Measurements from ENCODE around the gene TMEM225B. TPM values are rescaled to one million over a fixed set of nuclear protein-coding genes. Genes with fewer than 3 reads are reported as not detected.
"Not testable (repeated sequence)": the region's sequence is repeated elsewhere in the genome, so short reads cannot be mapped to it uniquely, and the experiment has no call there.

The TMEM225B gene
- total and polyA plus RNA-seq, 12 donors: 0.52 to 4.9 (median 1.9) TPM

- H3K27ac ChIP-seq: no peak overlapping the region
- no peaks in the 10 kb centered on the region for H3K27me3 ChIP-seq
- WGBS, 4 donors: 95 to 97% (median 96%) methylated on average over 2 of the region's 2 CpGs
- H3K4me3 ChIP-seq: no peak overlapping the region
- intact Hi-C loops (cut with DNase I): no loop called here
- no peak for DNase-seq
- TF ChIP-seq POLR2A (IDR thresholded peaks at IDR 0.05) (no peak), CTCF (IDR thresholded peaks at IDR 0.05) (no peak)
- no peaks in the 10 kb centered on the region for H3K36me3 ChIP-seq (replicated peaks in 1 of 2)
- H3K4me1 ChIP-seq (replicated peaks in 1 of 2): no peaks in the 10 kb centered on the region
- H3K9me3 ChIP-seq (replicated peaks in 1 of 3): no peaks in the 10 kb centered on the region
Observed at GRCh38 chr7:99652671-99653070, 54.6 kb downstream of the TMEM225B start.

- H3K36me3 ChIP-seq (replicated peaks in 1 of 2); H3K4me1 ChIP-seq (replicated peaks in 1 of 2); intact Hi-C loops (cut with DNase I); DNase-seq; H3K4me3 ChIP-seq; H3K9me3 ChIP-seq (replicated peaks in 1 of 3); H3K27ac ChIP-seq; H3K27me3 ChIP-seq: not testable (repeated sequence)
- 95 to 99% (median 98%) methylated on average over 4 of the region's 4 CpGs for WGBS, 4 donors
Observed at GRCh38 chr7:99653269-99653668, 55.2 kb downstream of the TMEM225B start.

GRCh38 chr7:99653754-99654153 is 55.7 kb downstream of the TMEM225B start:
- DNase-seq: no peak
- no peak overlapping the region for H3K4me3 ChIP-seq
- TF ChIP-seq POLR2A (IDR thresholded peaks at IDR 0.05) (no peak), CTCF (IDR thresholded peaks at IDR 0.05) (no peak)
- no peaks in the 10 kb centered on the region for H3K9me3 ChIP-seq (replicated peaks in 1 of 3)
- WGBS, 4 donors: 96 to 97% (median 97%) methylated on average over 3 of the region's 3 CpGs
- H3K27me3 ChIP-seq: no peaks in the 10 kb centered on the region
- H3K36me3 ChIP-seq (replicated peaks in 1 of 2): no peaks in the 10 kb centered on the region
- intact Hi-C loops (cut with DNase I): no loop called here
- H3K27ac ChIP-seq: no peak overlapping the region
- H3K4me1 ChIP-seq (replicated peaks in 1 of 2): no peaks in the 10 kb centered on the region

- 85 to 96% (median 93%) methylated on average over 1 to 3 of the region's 3 CpGs for WGBS, 4 donors
- H3K4me1 ChIP-seq (replicated peaks in 1 of 2); DNase-seq; H3K27ac ChIP-seq; H3K4me3 ChIP-seq; intact Hi-C loops (cut with DNase I); H3K27me3 ChIP-seq; H3K36me3 ChIP-seq (replicated peaks in 1 of 2); H3K9me3 ChIP-seq (replicated peaks in 1 of 3): not testable (repeated sequence)
Observed at GRCh38 chr7:99654626-99655025, 56.6 kb downstream of the TMEM225B start.

GRCh38 chr7:99657879-99658278 is 59.8 kb downstream of the TMEM225B start:
- H3K36me3 ChIP-seq (replicated peaks in 1 of 2); H3K9me3 ChIP-seq (replicated peaks in 1 of 3); H3K4me1 ChIP-seq (replicated peaks in 1 of 2); intact Hi-C loops (cut with DNase I); H3K4me3 ChIP-seq; DNase-seq; H3K27ac ChIP-seq; H3K27me3 ChIP-seq: not testable (repeated sequence)
- 92 to 95% (median 93%) methylated on average over 5 of the region's 5 CpGs for WGBS, 4 donors

Other genes starting within 250 kb of the TMEM225B start
- 100 to 1,000 TPM in 5 of 9 donors, 10 to 100 TPM in 4; 74.3 to 353 (median 103) TPM for gene ARPC1B, start 223.5 kb upstream of the TMEM225B start, total RNA-seq
- 10 to 100 TPM; 57.2 to 97.9 (median 90.7) TPM for gene ARPC1B, start 223.5 kb upstream of the TMEM225B start, polyA plus RNA-seq
- gene PDAP1, start 189.7 kb upstream of the TMEM225B start, total RNA-seq: 100 to 1,000 TPM in 1 of 9 donors, 10 to 100 TPM in 8; 43.6 to 126 (median 89.3) TPM
- 100 to 1,000 TPM in 1 of 3 donors, 10 to 100 TPM in 2; 87.8 to 187 (median 95.8) TPM for gene PDAP1, start 189.7 kb upstream of the TMEM225B start, polyA plus RNA-seq
- gene BUD31, start 189.3 kb upstream of the TMEM225B start, total RNA-seq: 100 to 1,000 TPM in 2 of 9 donors, 10 to 100 TPM in 7; 59.0 to 129 (median 76.7) TPM
- 100 to 1,000 TPM; 141 to 287 (median 208) TPM for gene BUD31, start 189.3 kb upstream of the TMEM225B start, polyA plus RNA-seq
- gene PTCD1, start 159.5 kb upstream of the TMEM225B start, total RNA-seq: 1 to 10 TPM; 4.5 to 9.2 (median 6.1) TPM
- gene PTCD1, start 159.5 kb upstream of the TMEM225B start, polyA plus RNA-seq: 1 to 10 TPM; 2.5 to 6.5 (median 3.6) TPM
- gene CPSF4, start 159.3 kb upstream of the TMEM225B start, total RNA-seq: 10 to 100 TPM; 21.8 to 40.5 (median 27.7) TPM
- gene CPSF4, start 159.3 kb upstream of the TMEM225B start, polyA plus RNA-seq: 10 to 100 TPM; 16.0 to 40.1 (median 38.0) TPM
- gene ATP5MF, start 132.1 kb upstream of the TMEM225B start, total RNA-seq: 1,000 to 10,000 TPM in 2 of 9 donors, 100 to 1,000 TPM in 7; 281 to 1,322 (median 354) TPM
- 1,000 to 10,000 TPM in 1 of 3 donors, 100 to 1,000 TPM in 2; 816 to 1,527 (median 908) TPM for gene ATP5MF, start 132.1 kb upstream of the TMEM225B start, polyA plus RNA-seq
- gene ZNF789, start 125.4 kb upstream of the TMEM225B start, total RNA-seq: 10 to 100 TPM in 2 of 9 donors, 1 to 10 TPM in 7; 1.5 to 14.6 (median 6.6) TPM
- gene ZNF789, start 125.4 kb upstream of the TMEM225B start, polyA plus RNA-seq: 10 to 100 TPM; 11.7 to 22.8 (median 18.0) TPM
- 10 to 100 TPM; 11.8 to 29.5 (median 23.3) TPM for gene ZNF394, start 98.0 kb upstream of the TMEM225B start, total RNA-seq
- 10 to 100 TPM; 10.5 to 31.0 (median 18.5) TPM for gene ZNF394, start 98.0 kb upstream of the TMEM225B start, polyA plus RNA-seq
- 10 to 100 TPM in 1 of 9 donors, 1 to 10 TPM in 8; 7.3 to 18.5 (median 9.1) TPM for gene ZKSCAN5, start 93.6 kb upstream of the TMEM225B start, total RNA-seq
- 10 to 100 TPM in 1 of 3 donors, 1 to 10 TPM in 2; 4.5 to 12.1 (median 6.1) TPM for gene ZKSCAN5, start 93.6 kb upstream of the TMEM225B start, polyA plus RNA-seq
- gene FAM200A, start 46.2 kb upstream of the TMEM225B start, total RNA-seq: 10 to 100 TPM in 1 of 9 donors, 1 to 10 TPM in 8; 4.0 to 10.4 (median 6.5) TPM
- gene FAM200A, start 46.2 kb upstream of the TMEM225B start, polyA plus RNA-seq: 10 to 100 TPM in 1 of 3 donors, 1 to 10 TPM in 2; 5.6 to 10.7 (median 9.3) TPM
- 100 to 1,000 TPM in 2 of 9 donors, 10 to 100 TPM in 7; 44.9 to 132 (median 73.1) TPM for gene ZNF655, start 39.6 kb upstream of the TMEM225B start, total RNA-seq
- 10 to 100 TPM; 37.6 to 56.9 (median 49.3) TPM for gene ZNF655, start 39.6 kb upstream of the TMEM225B start, polyA plus RNA-seq
- 10 to 100 TPM; 11.0 to 18.4 (median 14.1) TPM for gene ZSCAN25, start 18.7 kb downstream of the TMEM225B start, total RNA-seq
- gene ZSCAN25, start 18.7 kb downstream of the TMEM225B start, polyA plus RNA-seq: 1 to 10 TPM; 5.4 to 7.9 (median 6.0) TPM
- gene CYP3A5, start 81.7 kb downstream of the TMEM225B start, total RNA-seq: 10 to 100 TPM in 7 of 9 donors, 1 to 10 TPM in 2; 4.1 to 92.7 (median 34.7) TPM
- 10 to 100 TPM in 2 of 3 donors, 1 to 10 TPM in 1; 10.0 to 80.0 (median 55.3) TPM for gene CYP3A5, start 81.7 kb downstream of the TMEM225B start, polyA plus RNA-seq
- 1 to 10 TPM in 4 of 9 donors, under 1 TPM in 2, not detected in 3; 0.27 to 3.0 (median 1.3) TPM for gene CYP3A7, start 136.9 kb downstream of the TMEM225B start, total RNA-seq
- under 1 TPM; 0.09 to 0.32 (median 0.20) TPM for gene CYP3A7, start 136.9 kb downstream of the TMEM225B start, polyA plus RNA-seq
- gene CYP3A4, start 185.9 kb downstream of the TMEM225B start, total RNA-seq: 10 to 100 TPM in 2 of 9 donors, 1 to 10 TPM in 3, under 1 TPM in 4; 0.14 to 34.6 (median 1.4) TPM
- 1 to 10 TPM in 1 of 3 donors, under 1 TPM in 2; 0.33 to 1.8 (median 0.57) TPM for gene CYP3A4, start 185.9 kb downstream of the TMEM225B start, polyA plus RNA-seq
- under 1 TPM in 1 of 9 donors, not detected in 8; 0.39 TPM for gene CYP3A43, start 229.7 kb downstream of the TMEM225B start, total RNA-seq
- not detected for gene CYP3A43, start 229.7 kb downstream of the TMEM225B start, polyA plus RNA-seq